ENCODE results near the gene WDR89. TPM values are rescaled to one million over a fixed set of nuclear protein-coding genes. Genes with fewer than 3 reads are reported as not detected.
"Not testable (repeated sequence)": the region's sequence is repeated elsewhere in the genome, so short reads cannot be mapped to it uniquely, and the experiment has no call there.

Gene WDR89
- total RNA-seq: 14.7 and 22.7 TPM in 2 replicates

GRCh38 chr14:63641473-63642228, at the start of gene WDR89:
WDR89 (minus strand) TSS chr14:63641871; CDS start chr14:63599942, 41,929 bp downstream.
- peak; percentile 99 for DNase-seq (ENCODE audit: low read depth, low spot score)

DNA sequence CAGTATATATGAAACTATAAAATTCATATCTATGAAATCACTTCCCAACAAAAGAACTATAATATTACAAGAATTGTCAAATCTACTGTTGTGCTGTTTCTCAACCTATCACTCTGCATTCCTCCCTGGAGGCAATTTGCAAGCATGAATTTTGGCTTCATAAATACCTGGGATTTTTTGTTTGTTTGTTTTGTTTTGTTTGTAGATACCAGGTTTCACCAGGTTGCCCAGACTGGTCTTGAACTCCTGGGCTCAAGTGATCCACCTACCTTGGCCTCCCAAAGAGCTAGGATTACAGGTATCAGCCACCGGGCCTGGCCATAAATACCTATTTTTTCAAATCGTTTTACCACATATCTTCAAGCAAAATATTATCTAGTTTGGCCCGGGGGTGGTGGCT, 47.5 kb upstream of the WDR89 start:
- DNase-seq (ENCODE audit: low read depth, low spot score): no peak

DNA sequence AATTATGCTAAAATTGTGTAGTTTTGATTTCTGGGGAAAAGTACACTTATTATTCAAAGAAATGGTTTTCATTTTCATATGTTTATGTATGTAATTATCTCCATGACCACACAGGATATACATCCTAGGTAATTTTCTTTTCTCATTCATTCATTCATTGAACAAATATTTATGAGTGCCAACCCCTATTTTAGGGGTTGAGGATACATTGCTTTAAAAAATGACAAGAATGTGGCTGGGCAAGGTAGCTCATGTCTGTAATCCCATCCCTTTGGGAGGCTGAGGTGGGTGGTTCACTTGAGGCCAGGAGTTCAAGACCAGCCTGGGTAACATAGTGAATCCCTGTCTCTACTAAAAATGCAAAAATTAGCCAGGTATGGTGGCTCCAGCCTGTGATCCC, 45.3 kb upstream of the WDR89 start:
- DNase-seq (ENCODE audit: low read depth, low spot score): no peak

DNA sequence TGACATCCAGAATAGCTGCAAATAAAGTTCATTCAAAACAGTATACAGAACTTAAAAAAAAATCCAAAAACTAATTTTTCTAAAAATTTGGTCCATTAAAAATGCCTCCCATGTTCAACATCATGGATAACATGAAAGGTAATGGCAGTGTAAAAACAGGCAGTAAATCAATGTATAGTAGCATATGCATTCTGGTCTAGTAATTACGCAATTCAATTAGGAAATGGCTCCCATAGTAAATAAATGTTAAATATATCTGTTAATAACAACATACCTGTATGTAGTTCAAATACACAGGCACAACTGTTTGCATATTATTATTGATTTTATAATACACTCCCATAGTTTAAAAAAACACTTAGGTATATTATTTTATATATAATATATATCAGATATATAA, 43.7 kb upstream of the WDR89 start:
- DNase-seq (ENCODE audit: low read depth, low spot score): no peak

DNA sequence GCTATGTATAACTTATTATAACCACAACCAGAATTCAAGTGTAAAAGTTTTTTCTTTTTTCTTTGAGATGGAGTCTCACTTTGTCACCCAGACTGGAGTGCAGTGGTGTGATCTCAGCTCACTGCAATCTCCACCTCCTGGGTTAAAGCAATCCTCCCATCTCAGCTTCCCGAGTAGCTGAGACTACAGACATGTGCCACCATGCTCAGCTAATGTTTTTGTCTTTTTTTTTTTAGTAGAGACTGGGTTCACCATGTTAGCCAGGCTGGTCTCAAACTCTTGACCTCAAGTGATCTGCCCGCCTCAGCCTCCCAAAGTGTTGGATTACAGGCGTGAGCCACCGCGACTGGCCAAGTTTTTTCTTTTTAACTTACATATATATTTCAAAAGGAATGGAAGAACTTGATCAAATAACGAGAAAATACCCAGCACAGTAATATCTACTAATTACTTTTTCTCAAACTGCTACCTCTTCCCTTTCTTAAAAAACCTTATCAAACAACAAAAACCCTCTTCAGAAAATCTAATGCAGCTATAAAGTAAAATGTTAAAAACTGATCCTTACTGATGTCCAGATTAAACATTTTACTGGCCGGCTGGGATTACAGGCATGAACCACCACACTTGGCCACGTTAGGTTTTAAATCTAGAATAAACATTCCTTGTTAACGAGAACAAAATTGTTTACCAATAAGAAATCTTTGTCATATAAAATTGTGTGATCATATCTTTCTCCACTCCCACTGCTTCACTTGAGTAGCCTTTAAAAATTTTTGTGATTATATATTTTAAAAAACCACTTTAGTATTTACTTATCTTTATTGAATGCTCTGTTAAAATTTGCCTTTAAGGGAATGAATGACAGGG, 41.3 kb upstream of the WDR89 start:
- no peak for DNase-seq (ENCODE audit: low read depth, low spot score)

DNA sequence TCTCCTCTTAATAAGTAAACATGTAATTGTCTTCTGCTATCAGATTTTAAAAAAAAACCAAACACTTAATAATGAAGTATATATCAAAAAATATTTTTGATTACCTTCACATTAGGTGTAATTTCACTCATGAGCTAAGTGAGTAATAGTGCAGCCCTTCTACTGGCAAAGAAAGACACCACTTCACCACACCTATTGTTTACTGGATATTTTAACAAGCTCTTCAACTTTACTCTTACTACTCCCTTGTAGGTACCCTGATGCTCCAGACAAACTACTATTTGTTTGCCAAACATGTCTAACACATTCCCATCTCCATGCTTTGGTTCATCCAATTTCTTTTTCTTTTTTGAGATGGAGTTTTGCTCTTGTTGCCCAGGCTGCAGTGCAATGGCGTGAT, 36.9 kb upstream of the WDR89 start:
- DNase-seq (ENCODE audit: low read depth, low spot score): no peak

GRCh38 chr14:63677891-63678379, 36.3 kb upstream of the WDR89 start:
- peak; percentile 73 for DNase-seq (ENCODE audit: low read depth, low spot score)

DNA sequence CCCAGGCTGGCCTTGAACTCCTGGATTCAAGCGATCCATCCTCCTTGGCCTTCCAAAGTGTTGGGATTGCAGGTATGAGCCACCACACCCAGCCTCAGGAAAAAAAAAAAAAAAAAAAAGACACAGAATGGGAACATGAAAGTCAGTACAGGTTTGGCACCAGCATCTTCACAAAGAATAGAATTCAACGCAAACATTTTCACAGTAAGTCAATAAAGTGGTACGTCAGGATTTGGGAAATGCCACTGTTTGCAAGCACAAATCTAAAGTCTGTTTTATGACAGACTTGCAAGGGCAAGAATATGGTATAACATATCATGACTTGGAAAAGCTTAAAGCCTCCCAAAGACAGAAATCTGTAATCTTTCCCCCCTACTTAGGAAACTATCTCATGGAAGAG, 34.9 kb upstream of the WDR89 start:
- no peak for DNase-seq (ENCODE audit: low read depth, low spot score)

DNA sequence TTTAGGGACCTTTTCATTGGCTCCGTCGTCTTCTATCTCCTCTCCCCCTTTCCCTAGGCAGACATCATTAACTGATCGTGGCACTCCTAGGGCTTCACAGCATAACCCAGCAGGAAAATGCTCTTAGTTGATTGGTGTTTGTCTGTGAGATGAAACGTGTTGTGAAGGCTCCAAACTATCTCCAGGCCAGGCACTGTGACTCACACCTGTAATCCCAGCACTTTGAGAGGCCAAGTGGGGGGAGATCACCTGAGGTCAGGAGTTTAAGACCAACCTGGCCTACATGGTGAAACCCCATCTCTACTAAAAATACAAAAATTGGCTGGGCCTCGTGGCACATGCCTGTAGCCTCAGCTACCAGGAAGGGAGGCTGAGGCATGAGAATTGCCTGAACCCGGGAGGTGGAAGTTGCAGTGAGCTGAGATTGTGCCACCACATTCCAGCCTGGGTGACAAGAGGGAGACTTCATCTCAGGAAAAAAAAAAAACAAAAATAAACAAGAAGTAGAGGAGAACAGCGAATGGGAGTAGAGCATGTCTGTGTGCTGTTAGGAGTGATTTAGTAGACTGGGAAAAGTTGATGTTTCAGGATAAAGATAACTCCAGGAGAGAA, 32.3 kb upstream of the WDR89 start:
- DNase-seq (ENCODE audit: low read depth, low spot score): no peak

GRCh38 chr14:63673255-63673654, 31.6 kb upstream of the WDR89 start:
- no peak for DNase-seq (ENCODE audit: low read depth, low spot score)

GRCh38 chr14:63672417-63673180, 30.9 kb upstream of the WDR89 start:
- no peak for DNase-seq (ENCODE audit: low read depth, low spot score)

DNA sequence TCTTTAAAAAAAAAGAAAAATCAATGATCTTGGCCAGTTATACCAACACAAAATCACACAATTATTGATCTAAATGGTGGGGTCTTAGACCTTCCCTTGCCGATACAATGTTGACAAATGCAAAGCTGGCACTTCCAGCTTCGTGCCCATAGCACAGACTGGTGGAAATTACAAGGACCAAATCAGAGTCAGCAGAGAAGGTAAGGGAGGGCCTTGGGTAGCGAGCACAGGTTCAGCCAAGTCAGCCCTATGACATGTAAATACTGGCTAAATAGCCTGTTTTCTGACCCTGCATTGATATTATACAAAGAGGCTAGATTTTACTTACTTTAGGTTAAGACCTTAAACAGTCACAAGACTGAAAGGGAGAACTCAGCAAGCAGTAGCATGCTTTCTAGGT, 30.3 kb upstream of the WDR89 start:
- no peak for DNase-seq (ENCODE audit: low read depth, low spot score)

DNA sequence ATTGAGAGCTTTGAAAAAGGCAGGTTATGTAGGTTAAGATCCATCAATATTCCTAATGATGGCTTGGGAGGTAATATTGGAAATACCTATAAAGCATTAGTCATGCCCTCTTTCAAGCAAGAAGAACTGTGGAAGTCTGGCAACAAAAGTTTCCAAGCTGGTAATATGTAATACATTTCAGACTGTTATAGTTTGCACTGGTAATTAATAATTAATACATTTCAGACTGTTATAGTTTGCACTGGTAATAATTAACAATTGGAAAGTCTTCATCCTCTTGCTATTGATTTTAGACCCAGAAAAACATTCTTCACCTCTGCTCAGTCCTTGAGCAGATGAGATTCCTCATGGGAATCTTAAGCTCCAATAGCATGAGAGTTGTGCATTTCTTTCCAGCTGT, 29.0 kb upstream of the WDR89 start:
- no peak for DNase-seq (ENCODE audit: low read depth, low spot score)

DNA sequence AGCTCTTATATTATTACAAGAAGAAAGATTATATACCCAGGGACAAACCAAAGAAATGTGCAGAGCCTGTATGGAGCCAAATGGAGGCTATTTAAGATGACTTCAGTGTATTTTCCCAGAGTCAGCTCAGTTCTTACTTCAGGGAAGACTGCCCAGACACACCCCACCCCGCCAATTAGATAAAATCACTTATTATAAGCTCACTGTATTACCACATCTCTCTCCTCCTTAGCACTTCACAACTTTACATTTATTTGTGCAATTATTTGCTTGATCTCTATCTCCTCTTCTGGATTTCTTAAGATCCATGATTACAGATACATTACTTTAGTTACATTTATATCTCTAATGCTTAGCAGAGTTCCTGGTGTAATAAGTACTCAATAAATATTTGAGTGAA, 24.7 kb upstream of the WDR89 start:
- DNase-seq (ENCODE audit: low read depth, low spot score): no peak

- DNase-seq (ENCODE audit: low read depth, low spot score): no peak
Observed at GRCh38 chr14:63663428-63664341, 22.0 kb upstream of the WDR89 start.

- DNase-seq (ENCODE audit: low read depth, low spot score): no peak
Observed at GRCh38 chr14:63662776-63663175, 21.1 kb upstream of the WDR89 start.

DNA sequence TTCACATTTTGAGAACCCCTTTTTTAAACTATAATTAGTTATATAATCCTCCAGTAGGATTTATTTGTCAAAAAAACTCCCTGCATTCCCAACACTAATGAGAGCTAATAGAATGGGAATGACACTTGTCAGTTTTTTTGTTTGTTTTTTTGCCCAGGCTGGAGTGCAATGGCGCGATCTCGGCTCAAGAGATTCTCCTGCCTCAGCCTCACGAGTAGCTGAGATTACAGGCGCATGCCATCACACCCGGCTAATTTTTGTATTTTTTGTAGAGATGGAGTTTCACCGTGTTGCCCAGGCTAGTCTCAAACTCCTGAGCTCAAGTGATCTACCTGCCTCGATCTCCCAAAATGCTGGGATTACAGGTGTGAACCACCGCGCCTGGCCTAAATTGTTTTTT, 20.2 kb upstream of the WDR89 start:
- not testable (repeated sequence) for DNase-seq (ENCODE audit: low read depth, low spot score)

DNA sequence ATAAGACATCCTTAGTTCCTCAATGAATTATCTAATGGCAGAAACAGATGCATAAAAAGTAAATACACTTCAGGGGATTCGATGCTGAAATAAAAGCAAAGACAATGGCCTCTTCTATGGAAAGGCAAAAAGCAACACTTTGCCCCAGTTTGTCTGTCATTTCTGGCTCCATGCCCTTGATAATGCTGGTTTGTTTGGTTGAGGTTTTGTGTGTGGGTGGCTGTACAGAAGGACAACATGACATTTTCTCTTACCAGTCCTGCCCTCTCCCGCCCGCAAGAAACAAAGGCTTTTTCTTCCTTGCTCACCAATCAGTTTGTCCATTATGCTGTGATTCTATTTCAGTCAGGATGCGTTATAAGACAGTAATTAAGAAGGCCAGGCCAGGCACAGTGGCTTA, 18.1 kb upstream of the WDR89 start:
- DNase-seq (ENCODE audit: low read depth, low spot score): no peak

DNA sequence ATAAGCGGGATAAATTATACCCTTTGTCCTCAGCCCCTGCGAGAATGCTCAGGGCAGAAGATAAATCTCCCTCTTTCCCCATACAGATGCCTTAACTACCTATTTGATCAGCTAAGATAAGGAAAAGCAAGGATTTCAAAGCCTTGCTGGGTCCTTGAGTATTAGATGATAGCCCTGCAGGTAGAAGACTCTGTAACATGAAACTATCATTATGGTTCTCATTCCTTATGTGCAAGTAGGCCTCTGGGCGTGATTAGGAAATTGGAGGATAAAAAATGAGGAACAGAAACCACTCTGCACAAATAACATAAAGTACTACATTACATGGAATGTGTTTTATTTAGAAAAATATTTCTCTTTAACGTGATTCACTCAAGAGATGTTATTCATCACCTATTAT, 14.5 kb upstream of the WDR89 start:
- no peak for DNase-seq (ENCODE audit: low read depth, low spot score)

DNA sequence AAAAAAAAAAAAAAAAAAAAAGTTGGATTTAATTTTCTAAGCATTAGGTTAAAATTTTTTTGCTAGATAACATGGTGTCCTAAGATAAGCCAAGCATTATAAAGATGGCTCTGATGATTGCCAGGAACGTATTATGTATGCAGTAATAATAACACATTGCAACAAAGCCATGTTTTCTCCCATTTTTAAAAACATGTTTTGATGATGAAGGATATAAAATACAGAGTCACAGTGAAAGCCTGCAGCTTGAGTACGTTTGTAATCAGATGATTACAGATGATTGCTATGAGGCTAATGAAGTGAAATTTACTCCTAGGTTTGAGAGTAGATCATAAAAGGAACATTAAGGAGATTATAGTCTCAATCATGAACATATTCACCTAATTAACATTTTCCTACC, 13.3 kb upstream of the WDR89 start:
- no peak for DNase-seq (ENCODE audit: low read depth, low spot score)

Data from pulmonary artery endothelial cell (primary cell).